SU-DHL-6 (cell line): ENCODE results near the gene WWOX.

Experiments used
- CTCF ChIP-seq: fragments of 200-600 bp; sonication (generic); IDR thresholded peaks from one replicate; pipeline ENCODE4 v1.5.1; 2017; ENCODE audit warnings: antibody characterized with exemption, mild to moderate bottlenecking, low read length, moderate library complexity; ENCODE audit not compliant: insufficient read depth, poor library complexity, severe bottlenecking
- EZH2phosphoT487 ChIP-seq: fragments of 200-600 bp; sonication (generic), shearing (Covaris generic); conservative IDR thresholded peaks from 2 replicates; pipeline ENCODE4 v1.6.1; 2018; ENCODE audit warnings: mild to moderate bottlenecking, antibody characterized with exemption, low read length, moderate library complexity, mixed read lengths

DNA sequence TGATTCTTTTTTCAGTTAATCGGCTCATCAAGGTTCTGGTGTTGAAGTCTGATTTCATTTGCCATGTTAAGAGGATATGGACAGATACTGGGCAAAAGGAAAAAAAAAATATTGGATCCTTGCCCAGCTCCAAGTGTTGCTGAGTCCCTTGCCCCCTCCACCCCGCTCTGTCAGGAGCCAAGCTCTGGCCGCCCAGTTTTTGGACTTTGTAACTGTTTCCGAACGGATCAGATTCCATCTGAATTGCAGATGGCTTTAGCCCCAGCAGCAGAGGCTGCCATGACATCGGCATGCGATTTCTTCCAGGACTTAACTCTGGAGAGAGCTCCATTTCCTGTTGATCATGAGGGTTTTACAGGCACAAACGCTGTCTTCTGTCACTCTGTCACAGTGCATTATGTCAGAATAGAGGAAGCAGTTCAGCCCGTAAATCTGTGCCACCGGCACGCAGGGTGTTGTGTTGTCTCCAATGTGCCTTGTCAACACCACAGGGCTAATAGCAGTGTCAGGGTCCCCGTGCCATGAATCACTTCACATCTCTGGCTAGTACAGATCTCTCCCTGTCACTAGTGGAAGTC, 885.5 kb downstream of the WWOX start:
- TF ChIP-seq CTCF (no peak), EZH2phosphoT487 (no peak)
